ENCODE data around the gene AVPR2. TPM values are rescaled to one million over a fixed set of nuclear protein-coding genes. Genes with fewer than 3 reads are reported as not detected.

AVPR2 gene
- polyA plus RNA-seq, 2 of the 4 experiments (the other 2 are of a cell fraction) = not detected

GRCh38 chrX:153951683-153952372 is 47.4 kb downstream of the AVPR2 start:
- Histone ChIP-seq H3K4me1 (peaks cover 7% of the 10 kb centered on the region; the same call in 1 of the 3 replicates), H3K4me2 (no peak overlapping the region), H3K9me3 (no peaks in the 10 kb centered on the region), H3K4me3 (no peak overlapping the region), H3K27ac (no peak overlapping the region)
- ChIA-PET CTCF (interaction anchor here (0.7 to 17.9 kb wide), 8 partner anchors 11 to 250 kb away, joined by 3 to 363 read pairs (median 11); partner anchors contain the start of genes ARHGAP4, NAA10 and PLXNB3), POLR2A (interaction anchor here (2.4 kb wide), 1 partner anchor 23 kb away, joined by 7 read pairs; no protein-coding TSS in a partner anchor)
- no peak for DNase-seq (ENCODE audit: low read depth in 1 of 2, low spot score in 1 of 2)
- no peak for FAIRE-seq
- WGBS (ENCODE audit: missing lambda C conversion rate) = 93% methylated on average over 5 of the region's 28 CpGs
- no peak for ATAC-seq
- TF ChIP-seq JUNB (IDR thresholded peaks at IDR 0.05) (no peak), RCOR1 (IDR thresholded peaks at IDR 0.05; ENCODE audit: low read depth, low read length) (no peak), CHD4 (IDR thresholded peaks at IDR 0.05; ENCODE audit: borderline replicate concordance) (no peak), ATOH8 (CRISPR knock-in tag; IDR thresholded peaks at IDR 0.05; ENCODE audit: low read depth) (no peak), EP300 (IDR thresholded peaks at IDR 0.05) (no peak), HMGXB4 (CRISPR knock-in tag; IDR thresholded peaks at IDR 0.05; ENCODE audit: borderline replicate concordance) (no peak), MYC (IDR thresholded peaks at IDR 0.05; ENCODE audit: borderline replicate concordance, low read length) (no peak), MAFK (IDR thresholded peaks at IDR 0.05; ENCODE audit: partially characterized antibody) (peak; percentile 50)

GRCh38 chrX:153952373-153953026 is 48.0 kb downstream of the AVPR2 start:
- Histone ChIP-seq H3K27ac (peak overlapping the region in 1 of 2 experiments; percentile 74; a peak in 1 of 6 replicates), H3K4me2 (no peak overlapping the region), H3K9me3 (no peaks in the 10 kb centered on the region), H3K4me1 (peaks cover 5% of the 10 kb centered on the region; the same call in 1 of the 3 replicates), H3K4me3 (no peak overlapping the region)
- ChIA-PET CTCF (interaction anchor here (0.5 to 17.9 kb wide), 10 partner anchors 9 to 251 kb away, joined by 3 to 363 read pairs (median 10); partner anchors contain the start of genes ARHGAP4, HCFC1, NAA10 and PLXNB3), POLR2A (no interaction called here)
- TF ChIP-seq ZFP36 (IDR thresholded peaks at IDR 0.05; ENCODE audit: borderline replicate concordance, partially characterized antibody) = no peak
- TF ChIP-seq USF2 (IDR thresholded peaks at IDR 0.05) = no peak
- TF ChIP-seq JUNB (IDR thresholded peaks at IDR 0.05) = no peak
- no peak for TF ChIP-seq HOXB13 (CRISPR knock-in tag; IDR thresholded peaks at IDR 0.05; ENCODE audit: low read depth)
- no peak for TF ChIP-seq E2F6 (IDR thresholded peaks at IDR 0.05; ENCODE audit: borderline replicate concordance, low read depth)
- TF ChIP-seq CTCF (IDR thresholded peaks at IDR 0.05) = no peak
- TF ChIP-seq KDM1A (IDR thresholded peaks at IDR 0.05; ENCODE audit: low read depth) = no peak
- 93% methylated on average over 3 of the region's 32 CpGs for WGBS (ENCODE audit: missing lambda C conversion rate)
- FAIRE-seq (no peak), DNase-seq (ENCODE audit: low read depth in 1 of 2, low spot score in 1 of 2) (no peak), ATAC-seq (no peak)
